B cell (primary cell): Measurements from ENCODE around the gene RHOBTB1. TPM values are rescaled to one million over a fixed set of nuclear protein-coding genes. Genes with fewer than 3 reads are reported as not detected.

Experiments used
- ATAC-seq: fragments of 200-7000 bp; cut with Tn5 transposase; one replicate; pipeline ENCODE4 v1.10.0; 2021; ENCODE audit warnings: low read depth, mild to moderate bottlenecking, moderate number of reproducible peaks, moderate library complexity
- CTCF ChIA-PET: fragments of 350-600 bp; sonication (Branson Sonifier 250); formaldehyde crosslinking; loops from one replicate; lab custom pipeline; 2021; ENCODE audit warnings: antibody characterized with exemption, inconsistent platforms; lab: Charles Lee
- POLR2A ChIA-PET: fragments of 350-600 bp; sonication (Branson Sonifier 250); formaldehyde crosslinking; loops from one replicate; lab custom pipeline; 2021; ENCODE audit warnings: antibody characterized with exemption; lab: Charles Lee
- DNase-seq: peaks from one replicate; pipeline ENCODE4 v3.0.0; 2013
- H2AFZ ChIP-seq: 2 replicates; pipeline ENCODE4 v1.6.1; 2012; ENCODE audit warnings: mild to moderate bottlenecking, low read depth, low read length; ENCODE audit not compliant: insufficient read depth, poor library complexity, severe bottlenecking
- H3K27ac ChIP-seq, 2 donors: 1 replicate in 1 of 2; 2 replicates in 1 of 2; pipeline ENCODE4 v1.5.1; 2012 to 2013; ENCODE audit warnings: low read length in 2 of 2, mild to moderate bottlenecking in 2 of 2, moderate library complexity in 1 of 2
- H3K27me3 ChIP-seq, 4 experiments: fragments of 200-600 bp in 1 of 4; sonication (generic) in 1 of 4; replicated peaks in 1 of 4; 1 replicate in 2 of 4; 2 replicates in 2 of 4; pipeline versions ENCODE4 v1.6.1 to v1.7.0; 2013 to 2016; ENCODE audit warnings: low read length in 3 of 4, mild to moderate bottlenecking in 2 of 4, mixed read lengths in 1 of 4, moderate library complexity in 1 of 4; ENCODE audit not compliant: insufficient read depth in 4 of 4, control insufficient read depth in 3 of 4; ENCODE audit errors: control extremely low read depth in 1 of 4
- H3K36me3 ChIP-seq, 2 experiments: replicated peaks in 1 of 2; 1 replicate in 1 of 2; 2 replicates in 1 of 2; pipeline versions ENCODE4 v1.6.1 to v1.7.1; 2013; ENCODE audit warnings: low read length in 1 of 2; ENCODE audit not compliant: insufficient read depth in 2 of 2, control insufficient read depth in 1 of 2; ENCODE audit errors: control extremely low read depth in 1 of 2, extremely low read depth in 1 of 2
- H3K4me1 ChIP-seq, 2 donors: fragments of 200-600 bp in 1 of 2; sonication (generic) in 1 of 2; 1 replicate in 1 of 2; 2 replicates in 1 of 2; pipeline versions ENCODE4 v1.5.1 to v1.6.1; 2013 to 2017; ENCODE audit warnings: low read length in 2 of 2; ENCODE audit not compliant: control insufficient read depth in 2 of 2, insufficient read depth in 2 of 2
- H3K4me2 ChIP-seq: replicated peaks from 2 replicates; pipeline ENCODE3; 2012; ENCODE audit warnings: mild to moderate bottlenecking, low read depth, low read length; ENCODE audit not compliant: poor library complexity, severe bottlenecking
- H3K4me3 ChIP-seq, 5 experiments: fragments of 200-600 bp in 1 of 5; sonication (generic) in 1 of 5; 1 replicate in 3 of 5; 2 replicates in 2 of 5; pipeline versions ENCODE4 v1.5.1 to v1.7.0; 2011 to 2016; ENCODE audit warnings: low read length in 4 of 5, mild to moderate bottlenecking in 4 of 5, low read depth in 2 of 5, control low read depth in 1 of 5, moderate library complexity in 1 of 5; ENCODE audit not compliant: insufficient read depth in 1 of 5; ENCODE audit errors: control extremely low read depth in 1 of 5, extremely low read depth in 1 of 5
- H3K79me2 ChIP-seq: fragments of 200-600 bp; sonication (generic); one replicate; pipeline ENCODE4 v1.6.0; 2016; ENCODE audit warnings: low read length; ENCODE audit not compliant: control insufficient read depth, insufficient read depth
- H3K9ac ChIP-seq: fragments of 200-600 bp; sonication (generic); 2 replicates; pipeline ENCODE4 v1.6.1; 2017; ENCODE audit warnings: mild to moderate bottlenecking, low read length, moderate library complexity
- H3K9me3 ChIP-seq, 3 donors: one replicate each; pipeline versions ENCODE4 v1.6.1 to v1.7.1; 2013; ENCODE audit warnings: low read length in 2 of 3; ENCODE audit not compliant: control insufficient read depth in 2 of 3, insufficient read depth in 1 of 3; ENCODE audit errors: control extremely low read depth in 1 of 3
- H4K20me1 ChIP-seq: 2 replicates; pipeline ENCODE4 v1.6.0; 2012; ENCODE audit warnings: mild to moderate bottlenecking, low read length; ENCODE audit not compliant: insufficient read depth, control insufficient read depth, poor library complexity, severe bottlenecking
- H3K27ac Mint-ChIP-seq: one replicate; pipeline ENCODE4 v1.8.0; 2021; ENCODE audit warnings: mixed read lengths
- H3K27me3 Mint-ChIP-seq: one replicate; pipeline ENCODE4 v1.8.0; 2021; ENCODE audit warnings: mixed read lengths
- H3K4me1 Mint-ChIP-seq: one replicate; pipeline ENCODE4 v1.8.0; 2021; ENCODE audit warnings: mixed read lengths
- H3K4me3 Mint-ChIP-seq: one replicate; pipeline ENCODE4 v1.8.0; 2021; ENCODE audit warnings: mixed read lengths
- H3K9me3 Mint-ChIP-seq: one replicate; pipeline ENCODE4 v1.8.0; 2022; ENCODE audit warnings: mixed read lengths; ENCODE audit not compliant: insufficient read depth
- EZH2 ChIP-seq: IDR thresholded peaks from 2 replicates; pipeline ENCODE4 v1.6.1; 2012; ENCODE audit warnings: borderline replicate concordance, low read depth, mild to moderate bottlenecking, moderate library complexity, low read length; ENCODE audit not compliant: insufficient read depth, poor library complexity, severe bottlenecking
- WGBS: methylation state at CpG from one replicate; pipeline ENCODE4 v1.1.5; 2013; ENCODE audit warnings: missing lambda C conversion rate; ENCODE audit not compliant: insufficient coverage; 5-methylcytosine and 5-hydroxymethylcytosine counted together
- intact Hi-C: fragments of 100-400 bp; cut with micrococcal nuclease; formaldehyde crosslinking; loops from one replicate; pipeline ENCODE4 v1.10.0; 2022
- polyA plus RNA-seq: library from polyadenylated mRNA; depleted of rRNA; stranded (reverse); fragments of >200 nt; gene quantifications from 2 replicates; pipeline ENCODE4 v1.2.3, GENCODE V29; 2012
- total RNA-seq, 2 donors: library from RNA; stranded (reverse); fragments of 120-200 nt in 1 of 2; gene quantifications; 1 replicate in 1 of 2; 2 replicates in 1 of 2; pipeline versions ENCODE4 v1.2.3 to v1.2.4, GENCODE V29; 2013 to 2022
- TF ChIP-seq, protein P1 (sequence below): fragments of 200-600 bp; IDR thresholded peaks from one replicate; pipeline ENCODE4 v1.8.0; 2022; ENCODE audit warnings: antibody characterized with exemption, mild to moderate bottlenecking

The RHOBTB1 gene
- total and polyA plus RNA-seq, 2 donors (not counting 1 experiment from before 2014, with no cell fraction given), result 0.07 to 0.60 TPM

DNA sequence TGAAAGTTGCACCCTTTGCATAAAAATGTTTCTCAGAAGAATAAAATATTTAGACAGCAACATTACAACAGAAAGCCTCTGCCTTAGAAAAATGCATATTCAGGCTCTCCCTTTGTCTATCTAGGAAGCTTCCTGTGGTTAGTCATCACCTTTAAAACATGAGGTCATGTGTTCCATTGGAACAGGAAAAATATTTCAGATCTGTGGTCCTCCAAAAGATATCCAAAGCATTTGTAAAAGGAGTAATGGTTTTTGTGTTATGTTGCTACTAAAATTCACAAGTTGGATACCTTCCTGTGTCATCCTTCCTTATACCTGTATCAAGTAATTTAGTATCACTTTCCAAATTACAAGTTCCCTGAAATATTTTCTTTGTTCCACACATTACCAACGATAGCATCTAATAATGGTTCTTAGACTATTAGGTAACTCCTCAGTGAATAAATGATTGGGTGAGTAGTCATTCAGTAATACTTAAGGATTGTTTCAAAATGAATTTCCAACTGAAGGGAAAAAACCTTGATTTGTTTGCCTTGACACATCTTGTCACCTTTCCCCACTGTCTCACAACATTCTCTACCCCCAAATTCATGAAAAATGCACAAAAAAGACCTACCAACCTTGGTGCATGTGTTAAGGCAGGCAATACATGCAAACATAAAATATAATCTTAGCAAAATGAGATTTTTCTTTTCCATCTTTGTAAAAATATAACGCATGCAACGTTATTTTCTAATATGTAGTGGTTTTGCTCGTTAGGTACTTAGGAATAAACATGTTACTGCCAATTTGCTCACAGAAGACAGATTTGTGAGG, 19.7 kb upstream of the RHOBTB1 start:
- DNase-seq (no peak), ATAC-seq (no peak)
- H3K27me3 ChIP-seq, result no peaks in the 10 kb centered on the region
- H3K4me3 ChIP-seq, result no peak overlapping the region
- H3K36me3 ChIP-seq, result no peaks in the 10 kb centered on the region
- peaks cover 20% of the 10 kb centered on the region for H3K4me1 Mint-ChIP-seq
- no peak overlapping the region for H3K27ac Mint-ChIP-seq
- no peak for TF ChIP-seq EZH2
- TF ChIP-seq, protein P1, sequence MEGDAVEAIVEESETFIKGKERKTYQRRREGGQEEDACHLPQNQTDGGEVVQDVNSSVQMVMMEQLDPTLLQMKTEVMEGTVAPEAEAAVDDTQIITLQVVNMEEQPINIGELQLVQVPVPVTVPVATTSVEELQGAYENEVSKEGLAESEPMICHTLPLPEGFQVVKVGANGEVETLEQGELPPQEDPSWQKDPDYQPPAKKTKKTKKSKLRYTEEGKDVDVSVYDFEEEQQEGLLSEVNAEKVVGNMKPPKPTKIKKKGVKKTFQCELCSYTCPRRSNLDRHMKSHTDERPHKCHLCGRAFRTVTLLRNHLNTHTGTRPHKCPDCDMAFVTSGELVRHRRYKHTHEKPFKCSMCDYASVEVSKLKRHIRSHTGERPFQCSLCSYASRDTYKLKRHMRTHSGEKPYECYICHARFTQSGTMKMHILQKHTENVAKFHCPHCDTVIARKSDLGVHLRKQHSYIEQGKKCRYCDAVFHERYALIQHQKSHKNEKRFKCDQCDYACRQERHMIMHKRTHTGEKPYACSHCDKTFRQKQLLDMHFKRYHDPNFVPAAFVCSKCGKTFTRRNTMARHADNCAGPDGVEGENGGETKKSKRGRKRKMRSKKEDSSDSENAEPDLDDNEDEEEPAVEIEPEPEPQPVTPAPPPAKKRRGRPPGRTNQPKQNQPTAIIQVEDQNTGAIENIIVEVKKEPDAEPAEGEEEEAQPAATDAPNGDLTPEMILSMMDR, result no peak
- peak overlapping the region; percentile 2 for H2AFZ ChIP-seq
- no peak overlapping the region for H3K27ac ChIP-seq
- no peak overlapping the region for H3K9ac ChIP-seq
- H3K4me1 ChIP-seq, result peaks cover 12 to 13% of the 10 kb centered on the region in 2 donors
- ChIA-PET POLR2A (no interaction called here), CTCF (interaction anchor here (0.9 to 2.3 kb wide), 7 partner anchors 13 to 1338 kb away, joined by 3 to 17 read pairs (median 4); no protein-coding TSS in a partner anchor)
- H3K9me3 ChIP-seq, result no peaks in the 10 kb centered on the region
- no peaks in the 10 kb centered on the region for H3K79me2 ChIP-seq
- no CpG with 5 or more reads among the region's 4 CpGs for WGBS
- intact Hi-C loops, result loop anchor here (1.0 to 10.0 kb wide), 5 partner anchors 86 to 1337 kb away; no protein-coding TSS in a partner anchor
- no peaks in the 10 kb centered on the region for H4K20me1 ChIP-seq
- H3K4me2 ChIP-seq, result no peak overlapping the region
- peaks cover 5% of the 10 kb centered on the region for H3K27me3 Mint-ChIP-seq
- no peak overlapping the region for H3K4me3 Mint-ChIP-seq
- H3K9me3 Mint-ChIP-seq, result no peaks in the 10 kb centered on the region

DNA sequence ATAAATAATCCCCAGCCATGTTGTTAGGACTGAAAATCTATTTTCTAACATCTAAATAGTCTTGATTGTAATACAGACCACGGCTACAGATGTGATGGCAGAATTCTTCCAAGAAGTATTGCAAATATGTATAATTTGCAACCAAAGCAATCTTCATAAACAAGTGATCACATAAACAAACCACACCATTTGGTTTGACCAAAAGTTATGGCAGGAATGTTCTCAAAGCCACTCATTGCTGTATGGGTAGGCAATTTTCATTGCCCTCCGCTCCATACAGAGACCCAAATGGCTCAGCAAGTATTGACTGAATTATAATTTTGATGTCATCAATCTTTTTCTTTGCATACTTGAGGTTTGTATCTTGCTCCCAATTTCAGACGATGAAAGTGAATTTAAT, 19.0 kb upstream of the RHOBTB1 start:
- Histone ChIP-seq H4K20me1 (no peaks in the 10 kb centered on the region), H3K9me3 (no peaks in the 10 kb centered on the region), H3K4me1 (peaks cover 12 to 13% of the 10 kb centered on the region in 2 donors), H3K4me3 (no peak overlapping the region), H3K27ac (no peak overlapping the region), H2AFZ (no peak overlapping the region), H3K79me2 (no peaks in the 10 kb centered on the region), H3K36me3 (no peaks in the 10 kb centered on the region), H3K27me3 (no peaks in the 10 kb centered on the region), H3K4me2 (no peak overlapping the region), H3K9ac (no peak overlapping the region)
- TF ChIP-seq EZH2, result no peak
- TF ChIP-seq, protein P1, result no peak
- CTCF ChIA-PET, result interaction anchor here (1.0 kb wide), 1 partner anchor 146 kb away, joined by 3 read pairs; no protein-coding TSS in a partner anchor
- ATAC-seq, result no peak
- no peaks in the 10 kb centered on the region for H3K9me3 Mint-ChIP-seq
- H3K4me3 Mint-ChIP-seq, result no peak overlapping the region
- peaks cover 18% of the 10 kb centered on the region for H3K4me1 Mint-ChIP-seq
- peaks cover 6% of the 10 kb centered on the region for H3K27me3 Mint-ChIP-seq
- no peak for DNase-seq
- POLR2A ChIA-PET, result no interaction called here
- WGBS, result no CpG with 5 or more reads among the region's 3 CpGs
- intact Hi-C loops, result loop anchor here (5.0 to 10.0 kb wide), 2 partner anchors 86 to 858 kb away; no protein-coding TSS in a partner anchor
- H3K27ac Mint-ChIP-seq, result no peak overlapping the region
